GM19467 (cell line): ENCODE data around the gene P3H2.

Experiments used
- ATAC-seq: cut with Tn5 transposase; IDR thresholded peaks from one replicate; pipeline ENCODE4 v1.9.1; 2021; ENCODE audit warnings: mild to moderate bottlenecking, moderate library complexity; ENCODE audit not compliant: unreplicated experiment

Gene P3H2

GRCh38 chr3:189907803-189908202 is 212.9 kb downstream of the P3H2 start:
- ATAC-seq: no peak
